ENCODE data around the gene MAGI2. TPM values are rescaled to one million over a fixed set of nuclear protein-coding genes. Genes with fewer than 3 reads are reported as not detected.

The MAGI2 gene
- total RNA-seq, 1 donor from 2014 or later = 0.80 TPM

- no peak for ATAC-seq
Measured at GRCh38 chr7:78165854-78166253, 1287.6 kb downstream of the MAGI2 start.

- no peak for ATAC-seq
Measured at GRCh38 chr7:78165454-78165853, 1288.0 kb downstream of the MAGI2 start.

- no peak for ATAC-seq
Measured at GRCh38 chr7:78164459-78164858, 1289.0 kb downstream of the MAGI2 start.

- ATAC-seq = no peak
Measured at GRCh38 chr7:78161781-78162180, 1291.7 kb downstream of the MAGI2 start.

- no peak for ATAC-seq
Measured at GRCh38 chr7:78159545-78159944, 1293.9 kb downstream of the MAGI2 start.

- ATAC-seq = no peak
Measured at GRCh38 chr7:78153285-78153684, 1300.2 kb downstream of the MAGI2 start.

GRCh38 chr7:78151229-78151628 lies 1302.2 kb downstream of the MAGI2 start:
- ATAC-seq = no peak

- no peak for ATAC-seq
Measured at GRCh38 chr7:78149787-78150186, 1303.7 kb downstream of the MAGI2 start.

- ATAC-seq = no peak
Measured at GRCh38 chr7:78148166-78148894, 1305.1 kb downstream of the MAGI2 start.

GRCh38 chr7:78146546-78146945 lies 1306.9 kb downstream of the MAGI2 start:
- no peak for ATAC-seq

- ATAC-seq = no peak
Measured at GRCh38 chr7:78143661-78144060, 1309.8 kb downstream of the MAGI2 start.

- no peak for ATAC-seq
Measured at GRCh38 chr7:78141522-78142281, 1311.8 kb downstream of the MAGI2 start.

- ATAC-seq = no peak
Measured at GRCh38 chr7:78140109-78140508, 1313.4 kb downstream of the MAGI2 start.

- ATAC-seq = no peak
Measured at GRCh38 chr7:78139335-78139734, 1314.1 kb downstream of the MAGI2 start.

- ATAC-seq = no peak
Measured at GRCh38 chr7:78134774-78135173, 1318.7 kb downstream of the MAGI2 start.

GRCh38 chr7:78134256-78134655 lies 1319.2 kb downstream of the MAGI2 start:
- ATAC-seq = no peak

- ATAC-seq = no peak
Measured at GRCh38 chr7:78130446-78131215, 1322.8 kb downstream of the MAGI2 start.

GRCh38 chr7:78129865-78130264 lies 1323.6 kb downstream of the MAGI2 start:
- no peak for ATAC-seq

- no peak for ATAC-seq
Measured at GRCh38 chr7:78127009-78127408, 1326.5 kb downstream of the MAGI2 start.

- no peak for ATAC-seq
Measured at GRCh38 chr7:78125884-78126283, 1327.6 kb downstream of the MAGI2 start.

GRCh38 chr7:78124216-78124615 lies 1329.3 kb downstream of the MAGI2 start:
- ATAC-seq = no peak

- ATAC-seq = no peak
Measured at GRCh38 chr7:78121888-78122287, 1331.6 kb downstream of the MAGI2 start.

GRCh38 chr7:78118470-78118869 lies 1335.0 kb downstream of the MAGI2 start:
- no peak for ATAC-seq
